ENCODE data around the gene CLK3.
"Not testable (repeated sequence)": the region's sequence is repeated elsewhere in the genome, so short reads cannot be mapped to it uniquely, and the experiment has no call there.

The CLK3 gene

DNA sequence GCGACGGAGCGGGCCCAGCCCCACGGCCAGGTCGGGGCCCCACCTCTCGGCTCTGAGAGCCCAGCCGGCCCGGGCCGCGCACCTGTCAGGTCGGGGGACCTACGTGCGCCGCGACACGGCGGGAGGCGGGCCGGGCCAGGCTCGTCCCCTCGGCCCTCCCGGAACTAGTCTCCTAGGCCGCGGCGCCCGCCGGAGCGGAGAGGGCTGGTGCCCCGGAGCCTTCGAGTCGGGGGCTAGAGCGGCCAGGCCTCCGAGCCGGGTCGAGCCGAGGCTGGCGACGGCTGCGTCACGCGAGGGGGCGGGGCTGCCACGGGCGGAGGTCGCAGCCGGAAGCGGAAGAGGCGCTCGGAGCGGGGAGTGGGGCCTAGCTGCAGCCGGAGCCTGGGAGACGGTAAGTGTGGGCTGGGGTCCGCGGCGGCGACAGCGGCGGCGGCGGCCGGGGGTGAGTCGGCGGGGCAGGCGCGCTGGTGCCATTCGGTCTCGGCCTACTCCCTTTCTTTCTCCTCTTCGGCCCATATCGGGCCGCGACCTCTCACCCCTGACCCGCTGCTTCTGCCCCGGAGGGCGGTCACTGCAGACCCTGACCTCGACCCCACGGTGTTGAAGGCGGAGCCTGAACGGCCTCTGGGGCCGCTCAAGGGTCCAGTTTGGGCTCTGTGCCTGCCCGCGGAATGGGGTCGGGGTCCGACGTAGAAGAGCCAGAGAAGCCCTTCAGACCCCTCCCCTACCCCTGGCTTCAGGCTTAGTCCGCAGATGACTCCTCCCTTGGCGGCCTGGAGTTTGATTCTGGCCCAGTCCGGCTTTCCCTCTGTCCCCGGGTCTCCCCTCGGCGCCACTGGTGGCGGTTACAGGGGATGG lies at the start of gene CLK3:
CLK3 (plus strand) TSS at position 329 of the 858 bp plus-strand sequence. CDS start 3,361 bp downstream, outside the sequence.
- peak; percentile 97 for DNase-seq (ENCODE audit: low spot score)

DNA sequence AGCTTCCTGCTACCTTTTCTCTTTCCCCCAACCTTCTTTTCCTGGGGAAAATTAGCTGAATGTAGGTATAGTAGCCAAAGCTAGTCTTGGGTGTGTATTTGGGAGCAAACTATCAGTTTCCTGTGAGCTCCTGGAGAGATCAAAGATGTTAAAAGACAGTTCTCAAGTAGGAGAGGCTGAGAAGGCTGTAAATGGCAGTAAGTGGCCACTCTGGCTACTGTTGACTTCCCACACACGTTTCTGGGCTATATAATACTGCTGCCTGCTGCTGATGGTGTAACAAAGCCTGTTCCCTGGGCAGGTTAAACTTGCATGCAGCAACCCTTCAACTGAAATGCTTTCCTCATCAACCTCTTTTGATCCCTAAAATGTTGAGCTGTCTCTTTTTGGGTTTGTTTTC lies 47.0 kb upstream of the CLK3 start:
- DNase-seq (ENCODE audit: low spot score): no peak

DNA sequence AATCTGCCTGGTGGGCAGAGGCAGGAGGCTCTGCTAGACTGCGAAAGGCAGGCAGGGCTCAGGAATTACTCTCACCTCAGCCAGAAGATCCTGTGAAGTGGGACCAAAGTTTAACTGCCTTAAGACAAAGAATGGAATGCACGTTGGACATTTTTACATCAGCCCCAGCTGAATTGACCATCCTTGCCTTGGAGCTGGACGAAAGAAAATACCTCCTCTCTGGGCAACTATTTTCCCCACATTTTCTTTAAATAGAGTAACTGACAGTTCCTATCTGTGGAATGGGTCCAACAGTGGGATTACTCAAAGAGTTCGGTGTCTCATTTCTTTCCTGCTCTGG lies 45.9 kb upstream of the CLK3 start:
- no peak for DNase-seq (ENCODE audit: low spot score)

DNA sequence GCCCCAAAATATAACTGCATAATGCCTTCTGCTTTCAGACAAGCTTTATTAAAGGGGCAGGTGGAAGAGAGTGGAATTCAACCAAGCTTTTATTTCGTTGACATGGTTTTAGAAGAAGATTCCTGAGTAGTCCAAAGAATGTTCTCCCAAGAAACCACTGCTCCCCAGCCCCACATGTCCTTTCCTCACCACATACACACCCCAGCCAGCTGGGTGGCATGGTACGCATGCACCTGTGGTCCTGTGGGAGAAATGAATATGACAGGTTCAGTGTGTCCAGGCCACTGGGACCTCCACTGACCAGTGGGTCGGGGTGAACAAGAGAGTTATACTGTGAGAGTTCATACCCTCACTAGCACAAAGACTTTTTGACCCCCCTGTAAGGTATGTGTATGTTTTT lies 44.4 kb upstream of the CLK3 start:
- DNase-seq (ENCODE audit: low spot score): no peak

DNA sequence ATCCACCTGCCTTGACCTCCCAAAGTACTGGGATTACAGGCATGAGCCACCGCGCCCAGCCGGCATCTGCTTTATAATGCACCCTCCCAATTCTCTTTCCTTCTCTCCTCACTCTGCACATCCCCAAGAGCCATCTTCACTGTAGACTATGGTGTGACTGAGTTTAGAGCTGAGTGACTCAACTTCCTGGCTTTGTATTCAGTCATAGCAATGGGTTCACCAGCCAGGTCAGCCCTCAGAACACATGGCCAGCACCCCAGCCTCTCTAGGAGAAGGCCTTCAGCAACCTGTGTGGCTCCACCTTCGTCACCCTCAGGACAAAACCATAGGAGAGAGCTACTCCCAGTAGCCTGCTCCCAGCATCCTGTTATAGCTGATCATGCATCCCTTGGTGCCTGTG lies 41.6 kb upstream of the CLK3 start:
- DNase-seq (ENCODE audit: low spot score): no peak

DNA sequence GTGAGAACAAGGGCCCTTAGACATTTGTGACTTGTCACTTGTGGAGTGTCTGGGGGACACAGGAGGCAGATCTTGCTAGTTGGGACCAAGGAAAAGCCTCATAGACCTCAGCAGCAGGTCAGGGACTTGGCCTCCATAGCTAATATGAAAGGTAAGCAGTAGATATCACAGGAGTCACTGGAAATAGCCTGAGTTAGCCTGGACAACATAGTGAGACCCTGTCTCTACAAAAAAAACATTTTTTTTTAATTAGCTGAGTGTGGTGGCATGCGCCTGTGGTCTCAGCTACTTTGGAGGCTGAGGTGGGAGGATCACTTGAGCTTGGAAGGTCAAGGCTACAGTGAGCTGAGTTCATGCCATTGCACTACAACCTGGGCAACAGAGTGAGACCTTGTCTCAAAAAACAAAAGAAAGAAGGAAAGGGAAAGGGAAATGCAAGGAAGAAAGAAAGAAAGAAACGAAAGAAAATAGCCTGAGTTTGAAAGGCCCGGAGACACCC lies 37.1 kb upstream of the CLK3 start:
- DNase-seq (ENCODE audit: low spot score): no peak

DNA sequence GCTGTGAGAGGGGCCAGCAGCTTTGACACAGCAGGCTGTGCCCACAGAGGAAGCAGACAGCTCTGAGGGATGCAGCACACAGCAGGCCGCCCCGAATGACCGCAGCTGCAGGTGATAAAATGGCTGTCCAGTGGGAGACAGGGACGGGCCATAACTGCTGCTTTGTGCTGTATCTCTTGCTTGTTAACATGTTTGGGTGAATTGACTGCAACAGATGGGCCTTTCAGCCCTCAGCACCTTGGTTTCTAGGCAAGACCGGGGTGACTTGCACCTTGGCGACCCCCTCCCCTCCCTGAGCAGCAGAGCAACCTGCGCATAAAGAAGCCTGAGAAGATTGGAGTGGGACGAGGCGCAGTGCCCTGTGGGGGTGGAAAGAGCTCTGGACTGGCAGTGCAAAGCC lies 36.6 kb upstream of the CLK3 start:
- no peak for DNase-seq (ENCODE audit: low spot score)

DNA sequence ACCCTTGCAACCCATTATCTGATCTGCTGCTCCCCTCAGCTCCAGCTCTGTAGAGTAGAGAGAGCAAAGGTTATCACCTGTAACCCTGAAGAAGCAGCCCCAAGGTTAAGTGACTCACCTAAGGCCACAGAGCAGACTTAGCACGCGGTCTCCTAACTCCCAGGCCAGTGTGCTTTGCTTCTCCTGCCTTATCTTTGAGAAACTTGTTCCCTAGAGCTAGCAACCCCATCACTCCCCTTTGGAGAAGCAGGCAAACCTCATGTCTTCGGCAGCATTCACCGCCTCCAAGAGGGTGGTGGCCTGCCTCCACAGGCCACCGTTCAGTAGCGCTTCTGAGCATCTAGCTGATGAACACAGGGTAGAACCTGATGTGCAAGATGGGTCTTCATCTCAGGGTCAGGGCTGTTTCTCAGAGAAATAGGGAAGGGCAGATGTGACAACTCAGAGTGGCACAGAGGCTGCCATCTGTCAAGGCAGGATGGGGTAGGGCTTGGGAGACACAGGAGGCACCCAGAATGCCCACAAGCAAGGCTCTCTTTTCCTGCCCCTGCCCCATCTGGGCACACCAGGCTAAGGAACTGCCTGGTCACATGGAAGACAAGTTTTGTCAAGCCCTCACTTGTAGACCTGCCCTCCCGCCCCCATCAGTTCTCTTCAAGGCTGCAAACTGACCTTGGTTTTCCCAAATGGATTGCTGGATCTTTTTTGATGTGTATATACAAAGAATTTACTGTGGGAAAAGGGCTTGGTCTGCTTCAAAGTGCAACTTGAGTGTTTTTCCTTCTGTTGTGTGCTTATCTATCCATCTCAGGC lies 34.9 kb upstream of the CLK3 start:
- no peak for DNase-seq (ENCODE audit: low spot score)

DNA sequence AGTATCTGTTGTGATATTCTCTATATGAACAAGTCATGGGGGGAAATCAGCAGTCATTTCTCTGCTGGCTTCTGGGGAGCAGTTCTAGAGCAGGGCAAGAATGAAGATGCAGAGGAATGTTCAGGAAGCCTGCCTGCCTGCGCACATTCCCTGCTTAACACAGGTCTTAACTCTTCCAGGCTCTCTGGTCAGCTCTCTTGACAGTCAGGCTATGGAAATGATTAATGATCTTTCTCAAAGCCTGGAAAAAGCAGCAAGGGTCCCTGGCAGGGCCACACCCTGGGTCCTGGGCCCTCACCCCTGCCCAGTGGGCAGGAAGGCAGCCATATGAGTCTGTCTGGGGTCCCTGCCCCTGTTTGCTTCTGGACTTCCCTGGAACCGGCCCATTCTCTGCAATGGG lies 31.4 kb upstream of the CLK3 start:
- DNase-seq (ENCODE audit: low spot score): no peak

DNA sequence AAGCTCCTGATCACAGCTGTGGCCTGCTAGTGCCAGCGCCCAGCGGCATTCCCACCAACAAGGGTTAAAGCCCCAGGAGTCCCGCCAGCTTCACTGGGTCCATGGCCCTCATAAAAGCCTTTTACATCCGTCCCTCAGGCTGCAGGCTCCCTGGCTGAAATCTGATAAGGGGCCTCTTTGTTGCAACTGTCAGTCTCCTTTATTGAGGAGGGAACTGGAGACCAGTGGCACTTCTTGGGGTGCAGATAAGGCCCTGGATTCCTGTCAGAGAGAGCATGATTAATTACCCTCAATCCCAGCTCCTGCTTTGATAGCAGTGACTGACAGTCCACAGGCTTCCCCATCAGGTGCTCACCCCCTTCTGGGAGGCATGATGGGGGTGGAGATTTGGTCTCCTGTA lies 30.9 kb upstream of the CLK3 start:
- DNase-seq (ENCODE audit: low spot score): no peak

DNA sequence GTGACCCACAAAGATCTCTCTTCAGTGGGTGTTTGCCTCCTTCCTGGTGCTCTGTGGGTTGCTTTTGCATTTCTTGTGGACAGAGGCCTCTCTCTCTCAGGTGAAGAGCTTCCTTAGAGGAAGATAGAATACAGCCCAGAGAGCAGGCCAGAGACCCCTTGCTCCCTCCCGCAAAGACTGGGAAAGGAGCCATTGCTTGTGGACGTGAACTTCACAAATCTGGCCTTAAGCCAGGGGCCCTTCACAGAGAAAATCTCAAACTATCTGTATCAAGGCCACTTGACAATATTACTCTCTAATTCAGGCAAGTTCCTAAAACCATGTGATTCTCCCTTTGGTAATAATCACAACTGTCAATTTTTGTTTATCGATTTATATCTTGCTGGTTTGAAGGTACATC lies 30.4 kb upstream of the CLK3 start:
- DNase-seq (ENCODE audit: low spot score): no peak

DNA sequence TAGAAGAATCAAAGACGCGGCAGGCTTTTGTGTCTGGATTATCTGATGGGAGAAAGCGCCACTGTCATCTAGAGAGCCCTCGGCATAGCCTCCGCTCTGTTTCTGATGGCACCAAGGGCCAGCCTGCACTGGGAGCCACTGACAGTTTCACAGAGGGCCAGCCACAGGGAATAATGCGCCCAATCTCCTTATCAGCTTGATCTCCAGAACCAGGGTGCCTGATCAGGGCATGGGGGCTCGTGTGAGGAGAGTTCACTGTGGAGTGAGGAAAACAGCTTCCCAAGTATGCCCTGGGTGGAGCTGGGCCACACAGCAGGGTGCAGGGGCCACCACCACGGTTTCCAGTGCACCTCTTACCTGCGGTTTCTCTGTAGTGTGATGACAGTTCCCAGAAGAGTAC lies 29.8 kb upstream of the CLK3 start:
- DNase-seq (ENCODE audit: low spot score): no peak

DNA sequence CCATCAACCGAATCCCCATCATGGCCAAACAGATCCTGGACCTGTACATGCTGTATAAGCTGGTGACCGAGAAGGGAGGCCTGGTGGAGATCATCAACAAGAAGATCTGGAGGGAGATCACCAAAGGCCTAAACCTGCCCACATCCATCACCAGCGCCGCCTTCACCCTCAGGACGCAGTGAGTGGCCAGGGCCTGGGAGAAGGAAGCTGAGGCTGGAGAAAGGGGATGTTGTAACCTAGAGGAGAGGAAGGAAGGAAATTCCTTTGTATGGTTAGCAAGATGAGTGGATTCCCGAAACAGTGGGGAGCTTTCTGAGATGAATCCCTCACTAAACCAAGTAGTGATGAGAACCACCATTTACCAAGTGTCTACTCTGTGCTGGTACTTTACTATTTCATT lies 25.8 kb upstream of the CLK3 start:
- no peak for DNase-seq (ENCODE audit: low spot score)

DNA sequence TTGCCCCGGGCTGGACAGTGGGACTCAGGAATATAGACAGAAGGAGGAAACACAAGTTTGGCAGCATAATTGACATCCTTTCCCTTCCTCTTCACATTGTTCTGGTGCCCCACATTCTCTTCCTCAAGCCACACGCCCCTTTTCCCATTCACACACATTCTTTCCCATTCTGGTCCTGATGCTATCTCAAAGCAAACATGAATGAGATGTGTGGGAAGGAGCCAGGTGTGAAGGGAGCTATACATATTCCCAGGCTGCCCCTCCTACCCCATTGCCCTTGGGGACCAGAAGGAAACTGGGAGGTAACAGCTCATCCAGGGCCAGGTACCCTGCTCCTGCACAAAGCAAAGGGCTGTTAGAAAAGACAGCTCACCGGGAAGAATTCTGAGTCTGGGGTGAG lies 23.4 kb upstream of the CLK3 start:
- DNase-seq (ENCODE audit: low spot score): no peak

DNA sequence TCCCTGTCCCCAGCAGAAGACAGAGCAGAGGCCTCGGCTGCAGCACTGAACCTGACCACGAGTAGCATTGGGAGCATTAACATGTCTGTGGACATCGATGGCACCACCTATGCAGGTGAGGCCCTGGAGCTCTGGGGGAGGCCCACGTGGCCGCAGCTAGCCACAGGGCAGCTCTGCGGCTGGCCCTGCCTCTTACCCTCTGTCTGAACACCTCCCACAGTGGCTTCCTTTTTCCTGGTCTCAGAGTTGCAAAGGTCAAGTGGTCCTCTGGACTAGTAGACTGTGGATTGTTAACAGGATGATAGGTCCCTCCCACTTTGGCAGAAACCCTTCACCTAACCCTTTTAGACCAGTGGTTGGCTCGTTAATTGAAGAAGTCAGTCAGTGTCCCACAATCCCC lies 22.5 kb upstream of the CLK3 start:
- no peak for DNase-seq (ENCODE audit: low spot score)

DNA sequence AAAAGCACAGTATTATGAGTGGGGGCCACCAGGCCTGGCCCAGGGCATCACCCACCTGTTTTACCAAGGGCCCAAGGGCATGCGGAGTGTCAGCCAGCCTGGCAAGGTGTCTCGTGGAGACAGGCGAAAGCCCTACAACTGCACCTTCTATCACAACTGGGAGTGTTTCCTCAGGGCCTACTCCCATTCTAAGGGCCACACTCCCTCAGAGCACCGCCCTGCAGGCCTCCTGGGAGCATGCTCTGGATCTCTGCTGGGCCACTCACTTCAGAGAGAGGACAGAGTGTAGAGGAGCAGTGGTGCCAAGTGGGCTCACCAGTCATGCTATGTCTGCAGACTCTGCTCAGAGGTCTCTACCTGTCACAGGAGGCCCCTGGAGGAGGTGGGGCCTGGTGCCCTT lies 21.2 kb upstream of the CLK3 start:
- no peak for DNase-seq (ENCODE audit: low spot score)

DNA sequence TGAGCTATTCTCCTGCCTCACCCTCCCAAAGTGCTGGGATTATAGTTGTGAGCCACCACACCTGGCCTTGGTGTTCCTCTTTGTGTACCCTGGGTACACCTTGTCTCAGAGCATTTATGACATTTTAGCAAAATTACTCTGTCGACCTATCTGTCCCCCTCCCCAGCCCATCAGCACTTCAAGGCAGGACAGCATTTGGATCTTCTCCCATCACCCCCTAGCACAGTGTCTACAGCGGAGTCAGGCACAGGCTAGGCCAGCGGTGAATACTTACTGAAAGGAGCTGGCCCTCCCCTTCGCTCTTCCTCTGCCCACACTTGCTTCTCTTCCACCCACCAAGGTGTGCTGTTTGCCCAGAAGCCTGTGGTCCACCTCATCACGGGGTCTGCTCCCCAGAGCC lies 20.4 kb upstream of the CLK3 start:
- DNase-seq (ENCODE audit: low spot score): no peak

DNA sequence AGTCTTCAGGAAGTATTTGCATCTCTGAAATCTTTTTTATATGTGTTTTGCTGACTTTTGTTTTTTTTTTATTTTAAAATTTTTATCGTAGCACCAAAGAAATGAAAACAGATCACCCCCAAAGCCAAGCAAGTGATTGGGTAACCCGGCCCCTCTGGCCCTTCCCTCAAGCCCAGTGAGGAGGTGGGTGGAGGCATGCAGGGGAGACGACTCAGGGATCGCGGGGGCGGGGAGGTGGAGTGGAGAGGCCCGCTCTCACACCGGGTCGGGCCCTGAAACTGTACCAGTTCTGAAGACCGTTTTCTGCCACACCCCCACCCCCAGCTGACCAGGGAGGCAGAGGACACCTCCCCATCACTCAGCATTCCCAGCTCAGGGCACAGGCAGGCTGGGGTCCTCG lies 18.9 kb upstream of the CLK3 start:
- DNase-seq (ENCODE audit: low spot score): not testable (repeated sequence)

DNA sequence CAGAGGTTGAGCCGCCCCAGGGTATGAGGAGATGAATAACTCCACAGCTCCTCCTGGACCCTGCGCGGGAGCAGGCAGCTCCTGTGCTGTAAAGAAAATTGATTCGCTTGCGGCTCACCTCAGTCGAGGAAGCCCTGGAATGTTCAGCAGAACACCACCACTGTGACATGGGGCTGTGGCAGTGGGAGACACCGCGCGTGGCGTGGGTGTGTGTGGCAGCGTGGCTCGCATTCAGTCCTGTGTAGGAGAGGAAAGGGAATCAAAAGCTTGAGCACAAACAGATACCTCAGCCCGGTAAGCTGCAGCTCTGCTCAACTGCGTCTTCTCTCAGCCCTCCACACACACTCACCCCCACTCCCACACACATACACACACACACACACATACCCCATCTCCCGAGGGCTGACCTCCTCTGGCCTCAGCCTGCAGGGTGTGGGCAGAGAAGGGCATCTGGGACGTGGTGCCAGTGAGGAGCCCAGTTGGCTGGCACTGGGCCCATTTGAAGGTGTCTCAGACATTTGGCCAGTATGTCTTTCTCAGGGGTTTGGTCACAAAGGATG lies 18.4 kb upstream of the CLK3 start:
- DNase-seq (ENCODE audit: low spot score): not testable (repeated sequence)

DNA sequence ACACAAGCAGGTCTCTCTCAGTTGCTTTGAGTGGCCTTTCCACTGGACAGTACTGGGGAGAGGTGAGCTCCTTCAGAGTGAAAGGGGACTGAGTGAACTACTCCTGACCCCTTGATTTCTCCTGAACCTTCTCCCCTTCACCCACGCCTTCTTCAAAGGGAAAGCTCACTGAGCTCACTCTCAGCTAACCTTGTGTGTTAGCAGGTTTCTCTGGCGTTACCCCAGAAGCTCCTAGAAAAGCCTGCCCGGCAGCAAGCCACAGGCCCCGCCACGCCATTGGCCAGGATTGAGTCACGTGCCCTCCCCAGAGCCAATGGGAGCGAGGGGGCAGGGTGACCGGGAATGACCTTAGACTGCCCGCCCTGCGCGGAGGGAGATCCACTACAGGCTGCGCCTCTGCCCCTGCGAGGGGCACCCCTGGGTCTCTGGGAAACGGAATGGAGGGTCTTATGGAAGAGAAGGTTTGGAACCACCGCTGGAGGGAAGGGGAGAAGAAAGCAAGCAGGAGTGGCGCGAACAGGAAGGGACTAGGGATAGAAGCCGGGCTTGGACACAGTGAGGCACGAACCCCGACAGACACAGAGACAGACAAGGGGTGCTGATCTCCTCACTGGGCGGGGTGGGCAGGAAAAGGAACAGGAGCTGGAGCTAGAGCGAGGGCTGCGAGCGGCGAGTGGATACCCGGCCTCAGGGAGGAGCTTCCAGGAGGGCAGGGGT lies 17.4 kb upstream of the CLK3 start:
- DNase-seq (ENCODE audit: low spot score): peak; percentile 84

DNA sequence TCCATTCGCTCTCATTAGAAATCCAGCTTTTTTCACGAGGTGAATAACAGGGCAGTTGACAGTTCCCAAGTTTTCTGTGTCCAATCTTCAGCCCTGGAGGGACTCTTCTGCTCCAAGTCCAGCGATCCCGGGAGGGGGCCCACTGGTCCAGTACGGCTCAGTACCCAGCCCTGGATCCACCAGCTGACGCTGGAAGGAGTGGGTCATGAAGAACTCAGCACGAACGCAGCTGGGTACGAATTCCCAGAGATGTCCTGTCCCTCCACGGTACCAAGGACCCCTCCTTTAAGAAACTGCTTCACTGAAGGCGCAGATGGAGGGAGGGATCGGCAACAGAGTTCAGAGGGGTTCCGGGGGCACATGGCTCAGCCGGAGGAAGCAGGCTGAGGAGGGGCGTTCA lies 16.5 kb upstream of the CLK3 start:
- DNase-seq (ENCODE audit: low spot score): no peak

DNA sequence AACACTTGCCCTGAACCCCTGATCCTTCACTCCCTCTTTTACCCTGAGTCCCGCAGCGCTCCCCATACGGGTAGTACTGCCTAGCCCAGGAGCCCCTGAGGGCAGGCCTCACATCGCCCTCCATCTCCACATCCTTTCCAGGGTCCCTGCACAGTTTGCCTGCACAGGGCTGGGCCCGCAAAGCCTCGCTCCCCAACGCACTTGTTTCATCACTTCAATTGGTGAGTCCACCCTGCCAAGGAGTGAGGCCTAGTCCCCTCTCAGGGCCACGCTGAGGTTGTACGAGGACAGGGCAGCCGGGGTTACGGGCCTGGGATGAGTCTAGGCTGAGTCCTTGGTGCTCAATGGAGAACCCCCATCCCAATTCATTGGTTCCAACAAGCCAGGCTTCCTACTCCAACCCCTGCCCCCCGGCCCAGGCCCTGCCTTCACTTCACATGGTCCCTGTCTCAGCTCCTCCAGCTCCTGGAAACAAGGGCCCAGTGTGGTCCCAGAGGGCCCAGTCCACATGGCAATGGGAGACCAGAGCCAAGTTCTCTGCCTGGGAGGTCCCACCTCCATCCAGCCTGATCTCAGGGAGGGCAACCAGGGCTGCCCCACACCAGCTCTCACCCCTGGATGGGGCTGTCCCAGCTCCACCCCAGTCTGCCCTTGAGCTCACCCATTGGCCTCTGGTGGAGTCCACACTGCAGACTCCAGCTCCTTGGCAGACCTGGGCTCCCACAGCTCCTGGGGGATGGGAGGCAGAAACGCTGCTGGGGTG lies 12.4 kb upstream of the CLK3 start:
- no peak for DNase-seq (ENCODE audit: low spot score)
